ENCODE data around the gene BSND.
"Not testable (repeated sequence)": the region's sequence is repeated elsewhere in the genome, so short reads cannot be mapped to it uniquely, and the experiment has no call there.

Gene BSND

GRCh38 chr1:55024163-55024562, 25.4 kb downstream of the BSND start:
- not testable (repeated sequence) for DNase-seq

GRCh38 chr1:55026682-55027081, 27.9 kb downstream of the BSND start:
- DNase-seq = not testable (repeated sequence)

DNA sequence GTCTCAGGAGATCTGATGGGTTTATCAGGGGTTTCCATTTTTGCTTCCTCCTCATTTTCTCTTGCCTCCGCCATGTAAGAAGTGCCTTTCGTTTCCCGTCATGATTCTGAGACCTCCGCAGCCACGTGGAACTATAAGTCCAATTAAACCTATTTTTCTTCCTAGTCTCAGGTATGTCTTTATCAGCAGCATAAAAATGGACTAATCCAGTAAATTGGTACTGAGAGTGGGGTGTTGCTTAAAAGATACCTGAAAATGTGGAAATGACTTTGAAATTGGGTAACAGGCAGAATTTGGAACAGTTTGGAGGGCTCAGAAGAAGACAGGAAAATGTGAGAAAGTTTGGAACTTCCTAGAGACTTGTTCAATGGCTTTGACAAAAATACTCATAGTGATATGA, 32.4 kb downstream of the BSND start:
- DNase-seq = not testable (repeated sequence)

GRCh38 chr1:55033265-55033614, 34.5 kb downstream of the BSND start:
- no peak for DNase-seq

GRCh38 chr1:55034476-55035133, 35.9 kb downstream of the BSND start:
- DNase-seq = no peak

DNA sequence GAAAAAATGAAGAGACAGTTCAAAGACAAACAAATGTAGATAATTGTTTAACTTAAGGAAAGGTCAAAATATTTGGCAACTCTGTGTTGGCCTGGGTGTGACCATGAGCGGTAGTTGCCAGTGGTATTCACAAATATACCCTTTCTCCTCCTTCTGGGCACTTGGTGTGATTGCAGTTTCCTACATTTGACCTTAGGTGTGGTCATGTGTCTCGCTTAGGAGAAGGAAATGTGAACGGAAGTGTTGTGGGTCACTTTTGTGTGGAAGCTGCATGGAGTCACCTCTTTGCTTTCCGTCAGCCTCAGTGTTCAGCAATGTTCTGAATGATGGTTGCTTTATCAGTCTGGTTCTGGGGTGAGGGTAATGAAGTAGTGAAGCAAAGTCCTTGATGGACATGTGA, 37.2 kb downstream of the BSND start:
- DNase-seq = no peak

- no peak for DNase-seq
Observed at GRCh38 chr1:55037733-55038551, 39.2 kb downstream of the BSND start.

- no peak for DNase-seq
Observed at GRCh38 chr1:55038552-55038838, 39.8 kb downstream of the BSND start.

- DNase-seq = no peak
Observed at GRCh38 chr1:55038974-55039341, 40.2 kb downstream of the BSND start.

- DNase-seq = no peak
Observed at GRCh38 chr1:55039342-55040082, 40.8 kb downstream of the BSND start, which contains the start of gene PCSK9. PCSK9 (plus strand) TSS chr1:55039548; CDS start chr1:55039838, 290 bp downstream.

DNA sequence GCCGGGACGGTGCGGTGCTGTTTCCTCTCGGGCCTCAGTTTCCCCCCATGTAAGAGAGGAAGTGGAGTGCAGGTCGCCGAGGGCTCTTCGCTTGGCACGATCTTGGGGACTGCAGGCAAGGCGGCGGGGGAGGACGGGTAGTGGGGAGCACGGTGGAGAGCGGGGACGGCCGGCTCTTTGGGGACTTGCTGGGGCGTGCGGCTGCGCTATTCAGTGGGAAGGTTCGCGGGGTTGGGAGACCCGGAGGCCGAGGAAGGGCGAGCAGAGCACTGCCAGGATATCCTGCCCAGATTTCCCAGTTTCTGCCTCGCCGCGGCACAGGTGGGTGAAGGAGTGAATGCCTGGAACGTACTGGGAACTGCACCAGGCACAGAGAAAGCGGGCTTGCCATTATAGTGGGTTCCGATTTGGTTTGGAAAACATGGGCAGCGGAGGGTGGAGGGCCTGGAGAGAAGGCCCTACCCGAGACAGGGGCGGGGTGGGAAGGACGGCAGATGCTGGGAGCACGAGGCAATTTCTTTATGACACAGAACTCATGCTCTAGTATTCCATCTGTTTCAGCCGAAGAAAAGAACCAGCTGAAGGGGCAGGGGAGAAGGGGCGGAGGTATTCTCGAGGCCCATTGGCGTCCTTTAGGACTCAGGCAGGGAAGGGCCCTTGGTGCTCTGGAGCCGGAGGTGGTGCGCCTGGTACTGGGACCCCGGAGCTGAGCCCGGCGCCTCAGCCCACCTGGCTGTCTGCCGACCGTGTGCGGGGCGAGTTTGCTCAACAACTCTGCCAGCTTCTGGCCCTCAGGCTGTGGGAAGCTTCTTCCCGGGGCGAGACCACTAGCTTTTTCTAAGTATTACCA, 41.6 kb downstream of the BSND start:
- DNase-seq = no peak

GRCh38 chr1:55040933-55041494, 42.3 kb downstream of the BSND start:
- DNase-seq = no peak

DNA sequence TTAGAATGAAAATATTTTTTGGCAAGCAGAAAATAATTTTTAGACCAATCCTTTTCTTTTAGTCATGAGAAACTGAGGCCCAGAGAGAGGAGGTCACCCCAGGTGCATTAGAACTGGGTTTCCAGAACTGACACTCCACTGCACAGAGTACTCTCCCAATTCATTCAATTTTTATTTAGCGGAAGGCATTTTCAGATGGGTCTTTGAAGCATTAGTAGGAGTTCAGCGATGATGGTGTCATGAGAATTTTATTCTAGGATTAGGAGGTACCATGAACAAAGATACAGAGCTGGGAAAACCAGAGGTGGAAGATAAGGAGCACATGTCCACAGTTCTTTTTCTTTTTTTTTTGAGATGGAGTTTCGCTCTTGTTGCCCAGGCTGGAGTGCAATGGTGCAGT, 42.9 kb downstream of the BSND start:
- no peak for DNase-seq

- DNase-seq = no peak
Observed at GRCh38 chr1:55043011-55043410, 44.3 kb downstream of the BSND start.

GRCh38 chr1:55043726-55044125, 45.0 kb downstream of the BSND start:
- no peak for DNase-seq

DNA sequence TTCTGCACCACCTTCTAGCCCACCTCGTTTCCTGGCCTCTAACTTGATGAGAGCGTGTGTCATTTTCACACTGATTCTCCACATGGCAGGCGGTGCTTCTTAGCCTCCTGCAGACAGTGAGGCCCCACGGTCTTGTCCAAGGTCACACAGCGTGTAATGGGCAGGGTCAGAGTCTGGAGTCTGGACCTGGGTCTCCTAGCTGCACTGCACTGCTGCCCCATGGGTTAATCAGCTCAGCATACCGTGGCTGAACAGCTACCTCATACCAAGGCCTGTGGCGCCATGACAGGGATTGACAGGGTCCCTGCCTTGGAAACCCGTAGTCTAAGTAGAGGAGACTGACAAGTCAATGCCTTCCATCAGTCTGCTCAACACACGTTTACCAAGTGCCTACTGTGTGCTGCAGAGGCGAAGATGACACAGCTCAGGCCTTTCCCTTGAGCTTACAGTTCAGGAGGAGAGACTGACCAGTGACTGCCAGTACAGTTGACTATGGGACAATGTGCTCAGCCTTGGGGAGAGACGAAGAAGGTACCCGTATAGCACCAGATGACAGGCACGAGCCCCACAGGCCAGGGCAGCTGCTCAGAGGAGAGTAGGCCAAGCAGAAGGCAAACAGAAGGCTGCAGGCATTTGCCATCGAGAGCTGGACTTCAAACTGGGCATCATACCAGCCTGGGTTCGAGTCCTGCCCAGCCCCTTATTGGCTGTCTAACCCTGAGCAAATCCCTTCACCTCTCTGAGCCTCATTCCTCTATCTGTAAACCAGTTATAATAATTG, 46.1 kb downstream of the BSND start:
- no peak for DNase-seq

- no peak for DNase-seq
Observed at GRCh38 chr1:55045430-55045829, 46.7 kb downstream of the BSND start.

- DNase-seq = no peak
Observed at GRCh38 chr1:55046871-55047270, 48.1 kb downstream of the BSND start.

- DNase-seq = no peak
Observed at GRCh38 chr1:55047611-55048010, 48.9 kb downstream of the BSND start.

DNA sequence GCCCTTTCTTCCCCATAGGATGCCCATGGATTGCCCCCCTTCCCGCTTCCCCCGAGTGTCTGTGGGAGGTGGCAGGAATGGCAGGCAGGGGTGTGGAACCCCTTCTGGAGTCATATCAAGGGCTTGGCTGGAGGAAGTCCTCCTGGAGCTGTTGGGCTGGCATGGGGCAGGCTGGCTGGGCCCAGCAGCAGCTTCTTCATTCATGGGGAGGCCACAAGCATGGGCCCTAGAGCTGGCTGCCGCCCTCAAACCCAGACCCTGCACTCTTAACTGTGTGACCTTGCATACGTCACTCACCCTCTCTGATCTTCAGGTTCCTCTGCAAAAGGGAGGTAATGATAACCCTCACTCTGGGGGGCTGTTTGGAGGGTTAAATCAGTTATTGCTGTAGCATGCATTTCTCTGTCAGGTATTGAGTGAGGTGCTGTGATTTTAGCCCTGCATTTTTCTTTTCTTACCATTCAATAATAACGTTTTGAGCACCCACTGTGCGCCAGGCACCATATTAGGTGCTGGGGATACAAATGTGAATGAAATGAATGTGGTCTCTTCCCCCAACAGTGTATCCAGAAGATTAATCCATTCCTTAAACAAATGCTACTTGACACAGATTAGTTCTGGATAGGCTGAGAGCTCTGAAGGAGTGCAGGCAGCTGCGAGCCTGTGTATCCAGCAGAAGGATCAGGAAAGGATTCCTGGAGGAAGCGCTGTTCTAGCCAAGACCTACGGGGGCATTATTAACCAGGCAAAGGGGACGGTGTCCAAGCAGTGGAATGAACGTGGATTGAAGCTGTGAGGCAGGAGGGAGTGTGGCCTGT, 49.9 kb downstream of the BSND start:
- no peak for DNase-seq
